ENCODE data around the gene ULBP2. TPM values are rescaled to one million over a fixed set of nuclear protein-coding genes. Genes with fewer than 3 reads are reported as not detected.
"Not testable (repeated sequence)": the region's sequence is repeated elsewhere in the genome, so short reads cannot be mapped to it uniquely, and the experiment has no call there.

Gene ULBP2
- total and polyA plus RNA-seq, 5 donors from 2014 or later: 0.13 to 9.7 TPM; not detected in 3

DNA sequence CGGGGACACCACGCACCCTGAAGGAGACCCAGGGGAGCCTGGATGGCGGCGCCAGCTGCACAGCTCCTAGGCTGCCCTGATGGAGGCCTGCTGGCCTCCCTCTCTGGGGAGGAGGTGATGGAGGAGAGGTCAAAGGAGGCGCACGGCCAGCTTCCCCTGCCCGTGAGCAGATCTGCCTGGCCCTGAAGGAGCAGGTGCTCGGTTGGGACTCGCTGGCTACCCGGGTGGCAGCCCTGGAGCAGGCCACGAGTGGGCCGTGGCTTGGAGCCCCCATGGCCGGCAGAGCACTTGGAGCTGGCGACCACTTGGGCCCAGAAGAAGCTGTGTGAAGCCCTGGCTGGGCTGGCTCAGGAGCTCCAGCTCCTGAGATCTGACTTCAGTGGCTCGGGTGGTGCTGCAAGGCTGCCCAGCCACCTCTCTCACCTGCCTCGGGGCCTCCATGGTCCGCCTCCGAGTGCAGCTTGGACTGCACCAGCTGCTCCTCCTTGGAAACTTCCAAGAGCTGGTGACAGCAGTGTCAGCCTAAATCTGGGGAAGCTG lies 36.4 kb upstream of the ULBP2 start:
- no peak overlapping the region for H3K27ac ChIP-seq (ENCODE audit: insufficient read depth, low read length, poor library complexity, severe bottlenecking)
- no peak for DNase-seq
- peaks cover 5% of the 10 kb centered on the region for H3K36me3 Mint-ChIP-seq
- ATAC-seq (ENCODE audit: low read depth in 2 of 2): no peak
- H3K4me1 Mint-ChIP-seq: no peaks in the 10 kb centered on the region
- H3K27me3 ChIP-seq (ENCODE audit: control insufficient read depth, insufficient read depth, low read length): peaks cover 3% of the 10 kb centered on the region
- H3K27ac Mint-ChIP-seq: no peak overlapping the region
- H3K9me3 ChIP-seq (ENCODE audit: control insufficient read depth in 2 of 2, low read length in 2 of 2): peaks cover 0 to 18% of the 10 kb centered on the region in 2 experiments
- no peak overlapping the region for H3K4me3 Mint-ChIP-seq
- H3K27me3 Mint-ChIP-seq: peaks cover 16% of the 10 kb centered on the region
- no peak overlapping the region for H3K4me3 ChIP-seq (ENCODE audit: low read depth, low read length)
- H3K9me3 Mint-ChIP-seq: peaks cover 0 to 12% (median 2%) of the 10 kb centered on the region in 7 donors
- no peaks in the 10 kb centered on the region for H3K36me3 ChIP-seq (ENCODE audit: control insufficient read depth, insufficient read depth, low read length)
- H3K4me1 ChIP-seq (ENCODE audit: control insufficient read depth, insufficient read depth, low read length, poor library complexity, severe bottlenecking): no peaks in the 10 kb centered on the region

DNA sequence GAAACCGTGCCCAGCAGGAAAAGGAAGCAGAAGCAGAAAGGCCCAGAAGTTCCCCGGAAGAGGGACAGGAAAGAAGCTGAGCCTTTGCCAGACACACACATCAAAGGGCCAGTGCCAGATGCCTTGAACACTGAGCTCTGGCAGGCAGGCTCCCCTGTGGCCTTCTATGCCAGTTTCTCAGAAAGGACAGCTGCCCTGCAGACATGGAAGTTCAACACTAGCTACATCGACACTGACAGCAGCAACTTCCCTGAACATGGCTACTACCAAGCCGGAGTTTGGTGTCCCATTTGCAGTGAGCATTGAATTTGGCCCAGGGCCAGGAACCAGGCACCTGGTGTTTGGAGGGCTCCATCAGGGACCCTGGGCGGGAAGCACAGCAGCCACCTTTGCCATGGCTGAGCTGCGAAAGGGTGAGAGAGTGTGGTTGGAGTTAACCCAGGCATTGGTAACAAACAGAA lies 35.9 kb upstream of the ULBP2 start:
- no peaks in the 10 kb centered on the region for H3K36me3 ChIP-seq (ENCODE audit: control insufficient read depth, insufficient read depth, low read length)
- H3K36me3 Mint-ChIP-seq: peaks cover 5% of the 10 kb centered on the region

DNA sequence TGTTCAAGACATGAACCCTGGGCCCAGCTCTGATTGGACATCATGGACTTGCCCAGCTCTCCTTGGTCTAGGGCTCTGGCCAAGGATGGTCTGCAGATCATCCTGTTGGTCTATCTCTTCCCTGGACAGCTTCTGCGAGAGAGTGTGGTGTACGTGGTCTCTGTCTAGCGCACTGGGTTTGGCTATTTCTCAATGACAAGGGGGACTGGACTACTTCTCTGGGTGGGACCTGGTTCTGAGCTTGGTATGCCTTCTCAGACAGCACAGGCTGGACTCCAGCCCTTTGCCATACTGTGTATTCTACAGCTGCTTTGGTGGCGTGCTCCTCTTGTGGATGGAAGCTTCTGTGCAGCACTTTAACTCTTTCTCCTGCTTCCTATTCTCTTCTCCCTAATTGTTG lies 35.4 kb upstream of the ULBP2 start:
- no peaks in the 10 kb centered on the region for H3K4me1 ChIP-seq (ENCODE audit: control insufficient read depth, insufficient read depth, low read length, poor library complexity, severe bottlenecking)
- H3K27ac ChIP-seq (ENCODE audit: insufficient read depth, low read length, poor library complexity, severe bottlenecking): no peak overlapping the region
- H3K9me3 Mint-ChIP-seq: peaks cover 0 to 12% (median 2%) of the 10 kb centered on the region in 7 donors
- DNase-seq: no peak
- H3K27me3 Mint-ChIP-seq: peaks cover 21% of the 10 kb centered on the region
- H3K36me3 Mint-ChIP-seq: peaks cover 5% of the 10 kb centered on the region
- H3K27ac Mint-ChIP-seq: no peak overlapping the region
- H3K27me3 ChIP-seq (ENCODE audit: control insufficient read depth, insufficient read depth, low read length): peaks cover 3% of the 10 kb centered on the region
- no peak for ATAC-seq (ENCODE audit: low read depth in 2 of 2)
- H3K36me3 ChIP-seq (ENCODE audit: control insufficient read depth, insufficient read depth, low read length): no peaks in the 10 kb centered on the region
- no peak overlapping the region for H3K4me3 ChIP-seq (ENCODE audit: low read depth, low read length)
- H3K9me3 ChIP-seq (ENCODE audit: control insufficient read depth in 2 of 2, low read length in 2 of 2): peaks cover 0 to 18% of the 10 kb centered on the region in 2 experiments
- no peaks in the 10 kb centered on the region for H3K4me1 Mint-ChIP-seq
- H3K4me3 Mint-ChIP-seq: no peak overlapping the region

More for the DNA sequence above, 35.9 kb upstream of the ULBP2 start:
- Histone ChIP-seq H3K27ac (ENCODE audit: insufficient read depth, low read length, poor library complexity, severe bottlenecking) (no peak overlapping the region), H3K9me3 (ENCODE audit: control insufficient read depth in 2 of 2, low read length in 2 of 2) (peaks cover 0 to 18% of the 10 kb centered on the region in 2 experiments), H3K4me1 (ENCODE audit: control insufficient read depth, insufficient read depth, low read length, poor library complexity, severe bottlenecking) (no peaks in the 10 kb centered on the region), H3K27me3 (ENCODE audit: control insufficient read depth, insufficient read depth, low read length) (peaks cover 3% of the 10 kb centered on the region), H3K4me3 (ENCODE audit: low read depth, low read length) (no peak overlapping the region)
- H3K27me3 Mint-ChIP-seq: peaks cover 17% of the 10 kb centered on the region
- DNase-seq (no peak), ATAC-seq (ENCODE audit: low read depth in 2 of 2) (no peak)
- peaks cover 0 to 12% (median 2%) of the 10 kb centered on the region in 7 donors for H3K9me3 Mint-ChIP-seq
- H3K4me3 Mint-ChIP-seq: no peak overlapping the region
- H3K4me1 Mint-ChIP-seq: no peaks in the 10 kb centered on the region
- no peak overlapping the region for H3K27ac Mint-ChIP-seq

DNA sequence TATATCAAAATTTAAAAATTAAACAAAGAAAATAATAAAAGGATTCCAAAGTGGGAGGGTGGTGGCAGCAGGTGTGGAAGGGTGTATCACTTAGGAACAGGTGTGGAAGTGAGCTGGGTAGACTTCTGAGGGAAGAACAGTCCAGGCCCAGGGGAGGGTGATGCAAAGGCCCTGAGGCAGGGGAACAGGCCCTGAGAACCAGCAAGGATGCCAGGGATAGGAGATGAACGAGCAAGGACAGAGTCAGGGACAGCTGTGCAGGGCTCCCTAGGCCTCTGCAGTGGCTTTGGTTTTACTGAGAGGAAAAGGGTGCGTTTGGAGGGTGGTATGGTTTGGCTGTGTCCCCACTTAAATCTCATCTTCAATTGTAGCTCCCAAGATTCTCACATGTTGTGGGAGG lies 34.5 kb upstream of the ULBP2 start:
- H3K27ac ChIP-seq (ENCODE audit: insufficient read depth, low read length, poor library complexity, severe bottlenecking): no peak overlapping the region
- Mint-ChIP-seq H3K4me1 (no peaks in the 10 kb centered on the region), H3K27ac (no peak overlapping the region), H3K4me3 (no peak overlapping the region), H3K36me3 (peaks cover 5% of the 10 kb centered on the region), H3K9me3 (peaks cover 0 to 12% (median 2%) of the 10 kb centered on the region in 7 donors), H3K27me3 (peaks cover 19% of the 10 kb centered on the region)
- no peaks in the 10 kb centered on the region for H3K36me3 ChIP-seq (ENCODE audit: control insufficient read depth, insufficient read depth, low read length)
- H3K27me3 ChIP-seq (ENCODE audit: control insufficient read depth, insufficient read depth, low read length): no peaks in the 10 kb centered on the region
- DNase-seq: no peak
- no peaks in the 10 kb centered on the region for H3K4me1 ChIP-seq (ENCODE audit: control insufficient read depth, insufficient read depth, low read length, poor library complexity, severe bottlenecking)
- ATAC-seq (ENCODE audit: low read depth in 2 of 2): no peak
- H3K4me3 ChIP-seq (ENCODE audit: low read depth, low read length): no peak overlapping the region
- H3K9me3 ChIP-seq (ENCODE audit: control insufficient read depth in 2 of 2, low read length in 2 of 2): peaks cover 0 to 18% of the 10 kb centered on the region in 2 experiments

GRCh38 chr6:149908480-149908879 lies 33.3 kb upstream of the ULBP2 start:
- H3K4me3 ChIP-seq (ENCODE audit: low read depth, low read length); H3K27ac Mint-ChIP-seq; H3K36me3 ChIP-seq (ENCODE audit: control insufficient read depth, insufficient read depth, low read length); ATAC-seq (ENCODE audit: low read depth in 2 of 2); H3K4me1 Mint-ChIP-seq; H3K36me3 Mint-ChIP-seq; DNase-seq; H3K27me3 ChIP-seq (ENCODE audit: control insufficient read depth, insufficient read depth, low read length); H3K4me3 Mint-ChIP-seq; H3K27ac ChIP-seq (ENCODE audit: insufficient read depth, low read length, poor library complexity, severe bottlenecking); H3K4me1 ChIP-seq (ENCODE audit: control insufficient read depth, insufficient read depth, low read length, poor library complexity, severe bottlenecking): not testable (repeated sequence)
- H3K9me3 Mint-ChIP-seq: peaks cover 0 to 12% (median 2%) of the 10 kb centered on the region in 7 donors
- peaks cover 0 to 18% of the 10 kb centered on the region in 2 experiments for H3K9me3 ChIP-seq (ENCODE audit: control insufficient read depth in 2 of 2, low read length in 2 of 2)
- H3K27me3 Mint-ChIP-seq: peaks cover 19% of the 10 kb centered on the region

GRCh38 chr6:149909701-149910470 lies 31.9 kb upstream of the ULBP2 start:
- H3K4me3 Mint-ChIP-seq: no peak overlapping the region
- no peaks in the 10 kb centered on the region for H3K4me1 Mint-ChIP-seq
- no peak overlapping the region for H3K27ac Mint-ChIP-seq
- no peak for DNase-seq
- H3K9me3 ChIP-seq (ENCODE audit: control insufficient read depth in 2 of 2, low read length in 2 of 2): peaks cover 0 to 18% of the 10 kb centered on the region in 2 experiments
- H3K27me3 ChIP-seq (ENCODE audit: control insufficient read depth, insufficient read depth, low read length): peaks cover 4% of the 10 kb centered on the region
- no peaks in the 10 kb centered on the region for H3K36me3 ChIP-seq (ENCODE audit: control insufficient read depth, insufficient read depth, low read length)
- H3K36me3 Mint-ChIP-seq: peaks cover 5% of the 10 kb centered on the region
- no peaks in the 10 kb centered on the region for H3K4me1 ChIP-seq (ENCODE audit: control insufficient read depth, insufficient read depth, low read length, poor library complexity, severe bottlenecking)
- ATAC-seq (ENCODE audit: low read depth in 2 of 2): no peak
- peaks cover 0 to 12% (median 2%) of the 10 kb centered on the region in 7 donors for H3K9me3 Mint-ChIP-seq
- H3K27me3 Mint-ChIP-seq: peaks cover 26% of the 10 kb centered on the region
- no peak overlapping the region for H3K27ac ChIP-seq (ENCODE audit: insufficient read depth, low read length, poor library complexity, severe bottlenecking)
- no peak overlapping the region for H3K4me3 ChIP-seq (ENCODE audit: low read depth, low read length)

DNA sequence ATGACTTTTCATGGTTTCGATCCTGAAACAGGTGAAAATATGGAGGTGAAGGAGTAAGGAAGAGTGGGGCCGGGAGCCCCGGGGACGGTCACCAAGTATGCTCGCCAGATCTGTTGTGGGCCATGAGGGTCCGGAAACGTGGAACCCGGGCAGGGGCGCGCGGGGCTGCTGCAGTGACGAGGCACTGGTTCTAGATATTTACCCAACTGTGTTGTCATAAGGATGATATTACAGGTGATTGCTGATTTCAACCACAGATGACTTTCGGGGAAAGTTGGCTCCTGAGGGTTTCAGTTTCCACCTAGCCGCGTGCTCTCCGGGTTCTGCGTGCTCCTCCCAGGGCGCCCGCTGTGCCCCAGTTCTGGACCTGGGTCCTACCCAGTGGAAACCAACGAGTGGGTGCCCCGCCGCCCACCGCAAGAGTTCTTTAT lies 31.1 kb upstream of the ULBP2 start:
- peaks cover 0 to 18% of the 10 kb centered on the region in 2 experiments for H3K9me3 ChIP-seq (ENCODE audit: control insufficient read depth in 2 of 2, low read length in 2 of 2)
- Mint-ChIP-seq H3K9me3 (peaks cover 0 to 12% (median 2%) of the 10 kb centered on the region in 7 donors), H3K27ac (no peak overlapping the region), H3K4me1 (no peaks in the 10 kb centered on the region), H3K27me3 (peaks cover 26% of the 10 kb centered on the region), H3K4me3 (no peak overlapping the region), H3K36me3 (peaks cover 5% of the 10 kb centered on the region)
- no peak overlapping the region for H3K27ac ChIP-seq (ENCODE audit: insufficient read depth, low read length, poor library complexity, severe bottlenecking)
- peaks cover 4% of the 10 kb centered on the region for H3K27me3 ChIP-seq (ENCODE audit: control insufficient read depth, insufficient read depth, low read length)
- ATAC-seq (ENCODE audit: low read depth in 2 of 2): no peak
- no peaks in the 10 kb centered on the region for H3K36me3 ChIP-seq (ENCODE audit: control insufficient read depth, insufficient read depth, low read length)
- no peaks in the 10 kb centered on the region for H3K4me1 ChIP-seq (ENCODE audit: control insufficient read depth, insufficient read depth, low read length, poor library complexity, severe bottlenecking)
- H3K4me3 ChIP-seq (ENCODE audit: low read depth, low read length): no peak overlapping the region
- DNase-seq: no peak

Measured in CD4-positive, CD25-positive, alpha-beta regulatory T cell (primary cell).